GM19240 (cell line): Measurements from ENCODE around the gene RASAL2.

Experiments used
- DNase-seq: peaks from one replicate; pipeline ENCODE4 v3.0.0; 2011; ENCODE audit warnings: low spot score; ENCODE audit not compliant: insufficient read length

Gene RASAL2

DNA sequence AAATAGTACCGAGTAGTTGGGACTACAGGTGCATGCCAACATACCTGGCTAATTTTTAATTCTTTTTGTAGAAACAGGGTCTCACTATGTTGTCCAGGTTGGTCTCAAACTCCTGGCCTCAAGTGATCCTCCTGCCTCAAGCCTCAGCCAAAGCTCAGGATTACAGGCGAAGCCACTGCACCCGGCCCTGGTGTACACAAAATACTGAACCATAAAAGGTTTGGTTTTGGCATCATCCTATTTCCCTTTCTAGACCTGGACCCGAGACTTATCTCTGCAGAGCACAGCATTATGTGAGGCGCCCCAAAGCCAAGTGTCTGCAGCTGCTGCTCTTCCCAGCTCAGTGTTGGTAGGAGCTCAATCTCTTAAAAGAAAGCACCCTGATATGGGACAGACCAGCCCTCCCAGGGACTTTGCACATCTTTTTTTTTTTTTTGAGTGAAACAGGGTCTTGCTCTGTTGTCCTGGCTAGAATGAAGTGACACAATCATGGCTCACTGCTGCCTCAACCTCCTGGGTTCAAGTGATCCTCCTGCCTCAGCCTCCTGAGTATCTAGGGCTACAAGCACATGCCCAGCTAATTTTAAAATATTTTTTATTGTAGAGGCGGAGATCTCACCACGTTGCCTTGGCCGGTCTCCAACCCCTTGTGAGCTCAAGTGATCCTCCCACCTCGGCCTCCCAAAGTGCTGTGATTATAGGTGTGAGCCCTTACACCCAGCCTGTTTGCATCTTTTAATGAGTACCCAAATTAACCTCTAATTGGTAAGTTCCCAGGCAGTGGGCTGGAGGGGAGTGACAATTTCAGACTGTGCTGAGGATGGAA lies 439.4 kb downstream of the RASAL2 start:
- no peak for DNase-seq
